HG03575 (cell line): ENCODE data around the gene CLBA1.
"Not testable (repeated sequence)": the region's sequence is repeated elsewhere in the genome, so short reads cannot be mapped to it uniquely, and the experiment has no call there.

Experiments used
- ATAC-seq: cut with Tn5 transposase; IDR thresholded peaks from one replicate; pipeline ENCODE4 v1.9.1; 2021; ENCODE audit not compliant: unreplicated experiment, insufficient number of reproducible peaks, low FRiP score; ENCODE audit errors: extremely low read depth

Gene CLBA1

GRCh38 chr14:104985675-104986486, at the start of gene CLBA1:
TSS of gene CLBA1 (plus strand) at chr14:104985788. CDS start at chr14:104986432, 644 bp downstream.
- ATAC-seq, result no peak

GRCh38 chr14:104935955-104936354, 49.6 kb upstream of the CLBA1 start:
- no peak for ATAC-seq

- no peak for ATAC-seq
Observed at GRCh38 chr14:104936361-104937155, 49.0 kb upstream of the CLBA1 start.

- ATAC-seq, result no peak
Observed at GRCh38 chr14:104937161-104937560, 48.4 kb upstream of the CLBA1 start.

GRCh38 chr14:104937694-104938365, 47.8 kb upstream of the CLBA1 start:
- ATAC-seq, result no peak

GRCh38 chr14:104938436-104938835, 47.2 kb upstream of the CLBA1 start:
- no peak for ATAC-seq

GRCh38 chr14:104938960-104939359, 46.6 kb upstream of the CLBA1 start:
- ATAC-seq, result no peak

- no peak for ATAC-seq
Observed at GRCh38 chr14:104939666-104940410, 45.8 kb upstream of the CLBA1 start.

- ATAC-seq, result no peak
Observed at GRCh38 chr14:104940526-104941150, 45.0 kb upstream of the CLBA1 start.

- ATAC-seq, result no peak
Observed at GRCh38 chr14:104941508-104942365, 43.9 kb upstream of the CLBA1 start.

- ATAC-seq, result no peak
Observed at GRCh38 chr14:104942586-104942985, 43.0 kb upstream of the CLBA1 start.

GRCh38 chr14:104943216-104944015, 42.2 kb upstream of the CLBA1 start:
- ATAC-seq, result not testable (repeated sequence)

GRCh38 chr14:104944016-104944308, 41.6 kb upstream of the CLBA1 start:
- not testable (repeated sequence) for ATAC-seq

- ATAC-seq, result not testable (repeated sequence)
Observed at GRCh38 chr14:104944436-104945205, 41.0 kb upstream of the CLBA1 start.

GRCh38 chr14:104945266-104945665, 40.3 kb upstream of the CLBA1 start:
- ATAC-seq, result not testable (repeated sequence)
